HepG2 (cell line): ENCODE measurements around the gene TBCD. TPM values are rescaled to one million over a fixed set of nuclear protein-coding genes. Genes with fewer than 3 reads are reported as not detected.

Source experiments
- CBFB ChIP-seq: sonication (generic); formaldehyde crosslinking; IDR thresholded peaks from 2 replicates; pipeline ENCODE4 v1.4.0; 2020; ENCODE audit warnings: missing genetic modification reagents
- FOXK1 ChIP-seq: sonication (generic); formaldehyde crosslinking; IDR thresholded peaks from 2 replicates; pipeline ENCODE4 v1.4.0; 2020; ENCODE audit warnings: low read depth, missing genetic modification reagents, borderline replicate concordance
- NFYB ChIP-seq: sonication (generic); formaldehyde crosslinking; IDR thresholded peaks from 2 replicates; pipeline ENCODE4 v1.4.0; 2020; ENCODE audit warnings: missing genetic modification reagents
- NFYC ChIP-seq: IDR thresholded peaks from 2 replicates; pipeline ENCODE4 v1.6.1; 2016; ENCODE audit warnings: missing genetic modification reagents, missing compliant biosample characterization
- RARG ChIP-seq: sonication (generic); formaldehyde crosslinking; IDR thresholded peaks from 2 replicates; pipeline ENCODE4 v1.4.0; 2020; ENCODE audit warnings: low read depth, mild to moderate bottlenecking, missing genetic modification reagents
- RFX5 ChIP-seq: IDR thresholded peaks from 2 replicates; pipeline ENCODE4 v1.6.1; 2011; ENCODE audit warnings: low read depth, low read length, improper control_type of control experiment
- SIN3B ChIP-seq: fragments of 150-350 bp; IDR thresholded peaks from 2 replicates; pipeline ENCODE4 v1.6.1; 2014; ENCODE audit warnings: low read length
- TAF1 ChIP-seq: sonication (generic); formaldehyde crosslinking; IDR thresholded peaks from 2 replicates; pipeline ENCODE4 v1.4.0; 2020; ENCODE audit warnings: missing genetic modification reagents
- ZBTB38 ChIP-seq: sonication (generic); formaldehyde crosslinking; IDR thresholded peaks from 2 replicates; pipeline ENCODE4 v1.5.1; 2020; ENCODE audit warnings: mild to moderate bottlenecking, missing genetic modification reagents
- ZNF382 ChIP-seq: sonication (generic); formaldehyde crosslinking; IDR thresholded peaks from 2 replicates; pipeline ENCODE4 v1.5.0; 2020; ENCODE audit warnings: missing genetic modification reagents, mild to moderate bottlenecking, borderline replicate concordance
- ZNF44 ChIP-seq: sonication (generic); formaldehyde crosslinking; IDR thresholded peaks from 2 replicates; pipeline ENCODE4 v1.5.1; 2020; ENCODE audit warnings: mild to moderate bottlenecking, missing genetic modification reagents
- ZNF768 ChIP-seq: sonication (generic); formaldehyde crosslinking; IDR thresholded peaks from 2 replicates; pipeline ENCODE4 v1.4.0; 2020; ENCODE audit warnings: missing genetic modification reagents
- ZSCAN20 ChIP-seq: sonication (generic); formaldehyde crosslinking; IDR thresholded peaks from 2 replicates; pipeline ENCODE4 v1.4.0; 2020; ENCODE audit warnings: missing genetic modification reagents, mild to moderate bottlenecking, borderline replicate concordance
- ZSCAN9 ChIP-seq: IDR thresholded peaks from 2 replicates; pipeline ENCODE4 v1.6.1; 2016; ENCODE audit warnings: borderline replicate concordance
- polyA plus RNA-seq, 8 experiments: library from polyadenylated mRNA; depleted of rRNA in 3 of 8; stranded (reverse) in 7 of 8; unstranded in 1 of 8; fragments of >200 nt; fragmentation: Illumina TruSeq in 4 of 8; extraction: Trizol in 4 of 8; gene quantifications; 2 replicates each; pipeline versions ENCODE4 v1.2.1 to v1.2.3, GENCODE V29; 2011 to 2016; ENCODE audit warnings: low read depth in 4 of 8, missing spikeins in 1 of 8, mixed read lengths in 1 of 8; ENCODE audit not compliant: insufficient read depth in 1 of 8
- total RNA-seq, 5 experiments: library from RNA; depleted of rRNA; stranded (reverse); fragments of >200 nt; fragmentation: Illumina TruSeq; extraction: Trizol; gene quantifications; 2 replicates each; pipeline ENCODE4 v1.2.3, GENCODE V29; 2016; ENCODE audit warnings: low read depth in 1 of 5
- TF ChIP-seq, protein P1 (sequence below): sonication (generic); formaldehyde crosslinking; IDR thresholded peaks from 2 replicates; pipeline ENCODE4 v1.4.0; 2020; ENCODE audit warnings: missing genetic modification reagents, borderline replicate concordance
- TF ChIP-seq, protein P2 (sequence below): sonication (generic); formaldehyde crosslinking; IDR thresholded peaks from 2 replicates; pipeline ENCODE4 v1.4.0; 2020; ENCODE audit warnings: missing genetic modification reagents
- TF ChIP-seq, protein P3 (sequence below): IDR thresholded peaks from 2 replicates; pipeline ENCODE4 v1.6.1; 2016; ENCODE audit warnings: mild to moderate bottlenecking, missing biosample characterization, missing genetic modification reagents
- TF ChIP-seq, protein P4 (sequence below): sonication (generic); formaldehyde crosslinking; IDR thresholded peaks from 2 replicates; pipeline ENCODE4 v1.8.0; 2022; ENCODE audit warnings: missing genetic modification reagents, mild to moderate bottlenecking, moderate library complexity, borderline replicate concordance
- TF ChIP-seq, protein P5 (sequence below): sonication (generic); formaldehyde crosslinking; IDR thresholded peaks from 2 replicates; pipeline ENCODE4 v1.8.0; 2022; ENCODE audit warnings: low read depth, missing genetic modification reagents

TBCD gene
- total and polyA plus RNA-seq, 2 of the 13 experiments (the other 11 are each of a cell fraction or from before 2014, with no cell fraction given) = 33.9 to 54.8 TPM

GRCh38 chr17:82716203-82717010, 35.5 kb upstream of the TBCD start, which contains the start of gene FN3KRP (continued):
- no peak for TF ChIP-seq CBFB (CRISPR knock-in tag)
- TF ChIP-seq, protein P1, sequence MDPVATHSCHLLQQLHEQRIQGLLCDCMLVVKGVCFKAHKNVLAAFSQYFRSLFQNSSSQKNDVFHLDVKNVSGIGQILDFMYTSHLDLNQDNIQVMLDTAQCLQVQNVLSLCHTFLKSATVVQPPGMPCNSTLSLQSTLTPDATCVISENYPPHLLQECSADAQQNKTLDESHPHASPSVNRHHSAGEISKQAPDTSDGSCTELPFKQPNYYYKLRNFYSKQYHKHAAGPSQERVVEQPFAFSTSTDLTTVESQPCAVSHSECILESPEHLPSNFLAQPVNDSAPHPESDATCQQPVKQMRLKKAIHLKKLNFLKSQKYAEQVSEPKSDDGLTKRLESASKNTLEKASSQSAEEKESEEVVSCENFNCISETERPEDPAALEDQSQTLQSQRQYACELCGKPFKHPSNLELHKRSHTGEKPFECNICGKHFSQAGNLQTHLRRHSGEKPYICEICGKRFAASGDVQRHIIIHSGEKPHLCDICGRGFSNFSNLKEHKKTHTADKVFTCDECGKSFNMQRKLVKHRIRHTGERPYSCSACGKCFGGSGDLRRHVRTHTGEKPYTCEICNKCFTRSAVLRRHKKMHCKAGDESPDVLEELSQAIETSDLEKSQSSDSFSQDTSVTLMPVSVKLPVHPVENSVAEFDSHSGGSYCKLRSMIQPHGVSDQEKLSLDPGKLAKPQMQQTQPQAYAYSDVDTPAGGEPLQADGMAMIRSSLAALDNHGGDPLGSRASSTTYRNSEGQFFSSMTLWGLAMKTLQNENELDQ (CRISPR knock-in tag) = no peak
- TF ChIP-seq, protein P2, sequence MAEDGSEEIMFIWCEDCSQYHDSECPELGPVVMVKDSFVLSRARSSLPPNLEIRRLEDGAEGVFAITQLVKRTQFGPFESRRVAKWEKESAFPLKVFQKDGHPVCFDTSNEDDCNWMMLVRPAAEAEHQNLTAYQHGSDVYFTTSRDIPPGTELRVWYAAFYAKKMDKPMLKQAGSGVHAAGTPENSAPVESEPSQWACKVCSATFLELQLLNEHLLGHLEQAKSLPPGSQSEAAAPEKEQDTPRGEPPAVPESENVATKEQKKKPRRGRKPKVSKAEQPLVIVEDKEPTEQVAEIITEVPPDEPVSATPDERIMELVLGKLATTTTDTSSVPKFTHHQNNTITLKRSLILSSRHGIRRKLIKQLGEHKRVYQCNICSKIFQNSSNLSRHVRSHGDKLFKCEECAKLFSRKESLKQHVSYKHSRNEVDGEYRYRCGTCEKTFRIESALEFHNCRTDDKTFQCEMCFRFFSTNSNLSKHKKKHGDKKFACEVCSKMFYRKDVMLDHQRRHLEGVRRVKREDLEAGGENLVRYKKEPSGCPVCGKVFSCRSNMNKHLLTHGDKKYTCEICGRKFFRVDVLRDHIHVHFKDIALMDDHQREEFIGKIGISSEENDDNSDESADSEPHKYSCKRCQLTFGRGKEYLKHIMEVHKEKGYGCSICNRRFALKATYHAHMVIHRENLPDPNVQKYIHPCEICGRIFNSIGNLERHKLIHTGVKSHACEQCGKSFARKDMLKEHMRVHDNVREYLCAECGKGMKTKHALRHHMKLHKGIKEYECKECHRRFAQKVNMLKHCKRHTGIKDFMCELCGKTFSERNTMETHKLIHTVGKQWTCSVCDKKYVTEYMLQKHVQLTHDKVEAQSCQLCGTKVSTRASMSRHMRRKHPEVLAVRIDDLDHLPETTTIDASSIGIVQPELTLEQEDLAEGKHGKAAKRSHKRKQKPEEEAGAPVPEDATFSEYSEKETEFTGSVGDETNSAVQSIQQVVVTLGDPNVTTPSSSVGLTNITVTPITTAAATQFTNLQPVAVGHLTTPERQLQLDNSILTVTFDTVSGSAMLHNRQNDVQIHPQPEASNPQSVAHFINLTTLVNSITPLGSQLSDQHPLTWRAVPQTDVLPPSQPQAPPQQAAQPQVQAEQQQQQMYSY (CRISPR knock-in tag) = no peak
- TF ChIP-seq ZSCAN9 = no peak
- TF ChIP-seq ZNF382 (CRISPR knock-in tag) = no peak
- TF ChIP-seq, protein P3, sequence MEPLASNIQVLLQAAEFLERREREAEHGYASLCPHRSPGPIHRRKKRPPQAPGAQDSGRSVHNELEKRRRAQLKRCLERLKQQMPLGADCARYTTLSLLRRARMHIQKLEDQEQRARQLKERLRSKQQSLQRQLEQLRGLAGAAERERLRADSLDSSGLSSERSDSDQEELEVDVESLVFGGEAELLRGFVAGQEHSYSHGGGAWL = peak; percentile 70; the same call in 1 of the 2 replicates
- TF ChIP-seq, protein P4, sequence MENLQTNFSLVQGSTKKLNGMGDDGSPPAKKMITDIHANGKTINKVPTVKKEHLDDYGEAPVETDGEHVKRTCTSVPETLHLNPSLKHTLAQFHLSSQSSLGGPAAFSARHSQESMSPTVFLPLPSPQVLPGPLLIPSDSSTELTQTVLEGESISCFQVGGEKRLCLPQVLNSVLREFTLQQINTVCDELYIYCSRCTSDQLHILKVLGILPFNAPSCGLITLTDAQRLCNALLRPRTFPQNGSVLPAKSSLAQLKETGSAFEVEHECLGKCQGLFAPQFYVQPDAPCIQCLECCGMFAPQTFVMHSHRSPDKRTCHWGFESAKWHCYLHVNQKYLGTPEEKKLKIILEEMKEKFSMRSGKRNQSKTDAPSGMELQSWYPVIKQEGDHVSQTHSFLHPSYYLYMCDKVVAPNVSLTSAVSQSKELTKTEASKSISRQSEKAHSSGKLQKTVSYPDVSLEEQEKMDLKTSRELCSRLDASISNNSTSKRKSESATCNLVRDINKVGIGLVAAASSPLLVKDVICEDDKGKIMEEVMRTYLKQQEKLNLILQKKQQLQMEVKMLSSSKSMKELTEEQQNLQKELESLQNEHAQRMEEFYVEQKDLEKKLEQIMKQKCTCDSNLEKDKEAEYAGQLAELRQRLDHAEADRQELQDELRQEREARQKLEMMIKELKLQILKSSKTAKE (CRISPR knock-in tag) = peak; percentile 76; the same call in 1 of the 2 replicates
- TF ChIP-seq ZNF768 (CRISPR knock-in tag) = no peak; the same call in 1 of the 2 replicates
- 0 out of 2 replicates have a peak, but pooled peaks have one; percentile 59 for TF ChIP-seq ZSCAN20 (CRISPR knock-in tag)
- TF ChIP-seq RARG (CRISPR knock-in tag) = no peak
- TF ChIP-seq, protein P5, sequence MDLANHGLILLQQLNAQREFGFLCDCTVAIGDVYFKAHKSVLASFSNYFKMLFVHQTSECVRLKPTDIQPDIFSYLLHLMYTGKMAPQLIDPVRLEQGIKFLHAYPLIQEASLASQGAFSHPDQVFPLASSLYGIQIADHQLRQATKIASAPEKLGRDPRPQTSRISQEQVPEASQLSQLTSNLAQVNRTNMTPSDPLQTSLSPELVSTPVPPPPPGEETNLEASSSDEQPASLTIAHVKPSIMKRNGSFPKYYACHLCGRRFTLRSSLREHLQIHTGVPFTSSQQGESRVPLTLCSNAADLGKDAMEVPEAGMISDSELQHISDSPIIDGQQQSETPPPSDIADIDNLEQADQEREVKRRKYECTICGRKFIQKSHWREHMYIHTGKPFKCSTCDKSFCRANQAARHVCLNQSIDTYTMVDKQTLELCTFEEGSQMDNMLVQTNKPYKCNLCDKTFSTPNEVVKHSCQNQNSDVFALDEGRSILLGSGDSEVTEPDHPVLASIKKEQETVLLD = peak; percentile 63; the same call in 1 of the 2 replicates
- no peak for TF ChIP-seq RFX5
- peak; percentile 47; the same call in 1 of the 2 replicates for TF ChIP-seq NFYB (CRISPR knock-in tag)
- TF ChIP-seq TAF1 = peak; percentile 66; the same call in 1 of the 2 replicates
- peak; percentile 80 for TF ChIP-seq SIN3B
- peak; percentile 59 for TF ChIP-seq NFYC (CRISPR knock-in tag)
- 0 out of 2 replicates have a peak, but pooled peaks have one; percentile 31 for TF ChIP-seq FOXK1 (CRISPR knock-in tag)
- peak; percentile 3; the same call in 1 of the 2 replicates for TF ChIP-seq ZBTB38
- TF ChIP-seq ZNF44 (CRISPR knock-in tag) = no peak; the same call in 1 of the 2 replicates
